GM20000 (cell line): ENCODE results near the gene TBCE.
"Not testable (repeated sequence)": the region's sequence is repeated elsewhere in the genome, so short reads cannot be mapped to it uniquely, and the experiment has no call there.

ENCODE experiments used
- DNase-seq: peaks from one replicate; pipeline ENCODE4 v3.0.0; 2012; ENCODE audit warnings: low spot score
- TF ChIP-seq, protein P1 (sequence below): IDR thresholded peaks from 2 replicates; pipeline ENCODE4 v1.5.1; 2012; ENCODE audit warnings: mild to moderate bottlenecking, control low read depth; ENCODE audit errors: extremely low read depth, missing control alignments

TBCE gene

DNA sequence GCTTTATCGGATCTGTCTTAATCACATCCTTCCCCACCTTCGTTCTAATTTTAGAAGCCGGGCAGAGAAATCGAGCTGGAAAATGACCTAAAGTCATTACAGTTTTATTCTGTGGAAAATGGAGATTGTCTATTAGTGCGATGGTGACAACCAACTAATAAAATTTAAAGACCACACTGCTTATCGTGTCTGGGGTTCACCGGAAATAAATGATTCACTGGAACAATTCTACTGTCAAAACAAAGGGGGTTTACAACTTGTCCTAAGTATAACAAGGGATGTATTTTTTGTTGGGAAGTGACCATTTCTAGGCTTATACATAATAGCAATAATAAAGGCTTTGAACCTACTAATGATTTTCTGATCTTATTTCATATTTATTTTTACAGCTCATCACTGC is 81.4 kb downstream of the TBCE start:
- DNase-seq, result no peak
- TF ChIP-seq, protein P1, sequence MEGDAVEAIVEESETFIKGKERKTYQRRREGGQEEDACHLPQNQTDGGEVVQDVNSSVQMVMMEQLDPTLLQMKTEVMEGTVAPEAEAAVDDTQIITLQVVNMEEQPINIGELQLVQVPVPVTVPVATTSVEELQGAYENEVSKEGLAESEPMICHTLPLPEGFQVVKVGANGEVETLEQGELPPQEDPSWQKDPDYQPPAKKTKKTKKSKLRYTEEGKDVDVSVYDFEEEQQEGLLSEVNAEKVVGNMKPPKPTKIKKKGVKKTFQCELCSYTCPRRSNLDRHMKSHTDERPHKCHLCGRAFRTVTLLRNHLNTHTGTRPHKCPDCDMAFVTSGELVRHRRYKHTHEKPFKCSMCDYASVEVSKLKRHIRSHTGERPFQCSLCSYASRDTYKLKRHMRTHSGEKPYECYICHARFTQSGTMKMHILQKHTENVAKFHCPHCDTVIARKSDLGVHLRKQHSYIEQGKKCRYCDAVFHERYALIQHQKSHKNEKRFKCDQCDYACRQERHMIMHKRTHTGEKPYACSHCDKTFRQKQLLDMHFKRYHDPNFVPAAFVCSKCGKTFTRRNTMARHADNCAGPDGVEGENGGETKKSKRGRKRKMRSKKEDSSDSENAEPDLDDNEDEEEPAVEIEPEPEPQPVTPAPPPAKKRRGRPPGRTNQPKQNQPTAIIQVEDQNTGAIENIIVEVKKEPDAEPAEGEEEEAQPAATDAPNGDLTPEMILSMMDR, result no peak

DNA sequence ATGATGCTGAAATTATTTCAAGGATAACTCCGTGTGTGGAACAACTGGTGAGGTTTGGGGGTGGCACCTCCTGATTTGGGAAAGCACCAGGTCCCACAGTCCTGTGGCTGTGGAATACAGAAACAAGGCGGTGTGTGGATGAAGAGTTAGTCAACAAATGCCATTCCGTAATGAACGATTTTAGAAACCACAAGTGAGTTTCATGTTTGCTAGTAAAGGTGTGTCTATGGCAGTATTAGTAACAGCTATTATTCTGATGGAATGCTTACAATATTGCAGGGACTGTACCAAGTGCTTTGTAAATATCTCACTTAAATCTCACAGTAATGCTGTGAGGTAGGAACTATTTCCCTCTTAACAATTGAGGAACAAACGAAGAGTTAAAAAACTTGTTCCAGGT is 83.2 kb downstream of the TBCE start:
- TF ChIP-seq, protein P1, result no peak
- DNase-seq, result no peak

DNA sequence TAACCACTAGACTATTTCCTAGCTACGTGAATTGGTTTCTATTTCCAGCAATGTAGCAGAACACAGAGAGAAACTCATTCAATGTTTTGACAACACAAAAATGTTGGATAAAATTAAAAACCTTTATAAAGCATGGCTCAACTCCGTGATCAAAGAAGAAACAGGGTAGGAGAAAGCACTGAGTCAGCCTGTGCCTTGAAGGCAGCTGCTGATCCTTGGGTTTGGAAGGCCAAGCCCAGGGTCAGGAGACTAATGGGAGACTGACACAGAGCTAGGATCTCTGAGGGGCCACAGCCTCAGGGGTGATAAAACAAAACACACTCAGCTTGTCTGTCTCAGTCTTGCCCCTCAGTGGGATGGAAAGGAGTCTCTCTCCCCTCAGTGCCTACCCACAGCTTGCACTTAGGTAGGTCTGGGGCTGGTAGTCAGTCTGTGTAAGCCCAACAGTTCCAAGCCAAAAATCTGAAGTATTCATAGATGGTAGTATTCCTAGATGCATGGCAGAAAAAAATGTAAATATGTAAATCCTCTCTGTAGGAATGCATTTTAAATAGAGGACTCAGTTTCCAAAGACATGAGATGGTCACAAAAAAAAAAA is 83.8 kb downstream of the TBCE start:
- DNase-seq, result no peak
- TF ChIP-seq, protein P1, result no peak

GRCh38 chr1:235454021-235454420 is 86.8 kb downstream of the TBCE start:
- DNase-seq, result no peak
- TF ChIP-seq, protein P1, result no peak

GRCh38 chr1:235455097-235455496 is 87.9 kb downstream of the TBCE start:
- DNase-seq, result no peak
- TF ChIP-seq, protein P1, result no peak

- no peak for DNase-seq
- TF ChIP-seq, protein P1, result no peak
Observed at GRCh38 chr1:235455823-235456222, 88.6 kb downstream of the TBCE start.

DNA sequence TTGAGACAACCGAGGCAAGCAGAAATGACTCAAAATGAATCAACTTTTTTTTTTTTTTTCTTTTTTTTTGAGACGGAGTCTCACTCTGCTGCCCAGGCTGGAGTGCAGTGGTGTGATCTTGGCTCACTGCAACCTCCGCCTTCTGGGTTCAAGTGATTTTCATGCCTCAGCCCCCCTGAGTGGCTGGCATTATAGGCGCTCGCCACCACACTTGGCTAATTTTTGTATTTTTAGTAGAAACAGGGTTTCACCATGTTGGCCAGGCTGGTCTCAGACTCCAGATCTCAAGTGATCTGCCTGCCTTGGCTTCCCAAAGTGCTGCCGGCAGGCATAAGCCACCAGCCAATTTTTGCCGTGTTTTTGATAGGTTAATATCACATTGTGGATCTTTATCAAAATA is 90.6 kb downstream of the TBCE start:
- not testable (repeated sequence) for DNase-seq

DNA sequence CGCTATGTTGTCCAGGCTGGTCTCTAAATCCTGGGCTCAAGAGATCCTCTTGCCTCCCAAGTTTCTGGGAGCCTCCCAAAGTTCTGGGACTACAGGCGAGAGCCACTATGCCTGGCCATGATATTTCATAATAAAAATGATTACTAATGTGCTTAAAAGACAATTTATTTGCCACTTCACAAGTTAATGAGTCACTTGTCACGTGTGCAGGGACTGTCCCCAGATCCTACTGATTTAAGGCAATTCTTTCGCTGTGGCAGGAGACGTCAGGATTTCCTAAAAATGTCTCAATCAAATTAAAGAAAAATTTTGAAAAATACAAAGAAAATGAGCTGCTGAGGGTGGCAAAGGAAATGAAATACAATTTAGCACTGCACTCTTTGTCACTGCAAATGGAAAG is 93.5 kb downstream of the TBCE start:
- no peak for DNase-seq
- TF ChIP-seq, protein P1, result no peak
